Stimulated activated CD4-positive, alpha-beta T cell treated with anti-CD3 and anti-CD28 coated beads, Interleukin-4, amount 100 ng/mL, for 4 hours (primary cell): ENCODE results near the gene SCFD2.
"Not testable (repeated sequence)": the region's sequence is repeated elsewhere in the genome, so short reads cannot be mapped to it uniquely, and the experiment has no call there.

Experiments used
- DNase-seq, 2 experiments: peaks; one replicate each; pipeline ENCODE4 v3.0.0-alpha.2; 2020

The SCFD2 gene

DNA sequence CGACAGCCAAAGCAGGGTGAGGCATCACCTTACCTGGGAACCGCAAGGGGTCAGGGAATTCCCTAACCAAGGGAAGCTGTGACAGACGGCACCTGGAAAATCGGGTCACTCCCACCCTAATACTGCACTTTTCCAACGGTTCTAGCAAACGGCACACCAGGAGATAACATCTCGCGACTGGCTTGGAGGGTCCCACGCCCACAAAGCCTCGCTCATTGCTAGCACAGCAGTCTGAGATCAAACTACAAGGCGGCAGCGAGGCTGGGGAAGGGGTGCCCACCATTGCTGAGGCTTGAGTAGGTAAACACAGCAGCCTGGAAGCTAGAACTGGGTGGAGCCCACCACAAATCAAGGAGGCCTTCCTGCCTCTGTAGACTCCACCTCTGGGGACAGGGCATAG is 25.7 kb downstream of the SCFD2 start:
- not testable (repeated sequence) for DNase-seq

DNA sequence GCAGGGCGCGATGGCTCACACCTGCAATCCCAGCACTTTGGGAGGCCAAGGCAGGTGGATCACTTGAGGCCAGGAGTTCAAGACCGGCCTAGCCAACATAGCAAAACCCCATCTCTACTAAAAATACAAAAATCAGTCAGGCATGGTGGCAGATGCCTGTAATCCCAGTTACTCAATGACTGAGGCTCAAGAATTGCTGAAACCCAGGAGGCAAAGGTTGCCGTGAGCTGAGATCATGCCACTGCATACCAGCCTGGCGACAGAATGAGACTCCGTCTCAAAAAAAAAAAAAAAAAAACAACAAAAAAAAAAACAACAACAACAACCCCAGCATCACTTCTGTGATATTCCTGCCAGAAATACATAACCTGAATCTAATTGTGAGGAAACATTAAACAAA is 30.9 kb downstream of the SCFD2 start:
- DNase-seq = not testable (repeated sequence)

- DNase-seq = no peak
Observed at GRCh38 chr4:53326535-53326934, 39.3 kb downstream of the SCFD2 start.

DNA sequence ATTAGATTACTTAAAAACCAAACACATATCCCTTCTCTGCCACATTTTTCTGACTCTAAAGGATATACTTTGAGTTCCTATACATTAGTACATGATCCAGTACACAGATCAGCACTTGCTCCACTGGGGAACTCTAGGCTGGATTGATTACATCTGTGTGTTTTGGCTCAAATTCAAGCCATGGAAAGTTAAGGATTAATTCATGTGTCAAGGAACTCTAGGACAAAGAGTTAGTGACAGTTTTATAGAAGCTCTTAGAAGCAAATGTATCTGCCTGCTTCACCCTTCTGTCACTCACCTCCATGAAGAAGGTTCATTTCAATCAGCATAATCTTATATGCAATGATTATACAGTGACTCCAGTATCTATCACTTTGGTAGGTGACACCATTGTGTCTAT is 43.2 kb downstream of the SCFD2 start:
- DNase-seq = no peak

DNA sequence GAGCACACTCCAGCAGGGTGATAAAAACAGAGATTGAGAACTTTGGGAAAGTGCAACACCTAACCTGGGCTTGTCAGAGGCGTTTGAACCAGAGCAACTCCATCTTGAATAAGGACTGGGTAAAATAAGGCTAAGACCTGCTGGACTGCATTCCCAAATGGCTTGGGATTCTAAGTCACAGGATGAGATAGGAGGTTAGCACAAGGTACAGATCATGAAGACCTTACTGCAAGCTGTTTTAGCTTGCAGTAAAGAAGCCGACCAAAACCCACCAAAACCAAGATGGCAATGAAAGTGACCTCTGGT is 43.9 kb downstream of the SCFD2 start:
- DNase-seq = no peak

DNA sequence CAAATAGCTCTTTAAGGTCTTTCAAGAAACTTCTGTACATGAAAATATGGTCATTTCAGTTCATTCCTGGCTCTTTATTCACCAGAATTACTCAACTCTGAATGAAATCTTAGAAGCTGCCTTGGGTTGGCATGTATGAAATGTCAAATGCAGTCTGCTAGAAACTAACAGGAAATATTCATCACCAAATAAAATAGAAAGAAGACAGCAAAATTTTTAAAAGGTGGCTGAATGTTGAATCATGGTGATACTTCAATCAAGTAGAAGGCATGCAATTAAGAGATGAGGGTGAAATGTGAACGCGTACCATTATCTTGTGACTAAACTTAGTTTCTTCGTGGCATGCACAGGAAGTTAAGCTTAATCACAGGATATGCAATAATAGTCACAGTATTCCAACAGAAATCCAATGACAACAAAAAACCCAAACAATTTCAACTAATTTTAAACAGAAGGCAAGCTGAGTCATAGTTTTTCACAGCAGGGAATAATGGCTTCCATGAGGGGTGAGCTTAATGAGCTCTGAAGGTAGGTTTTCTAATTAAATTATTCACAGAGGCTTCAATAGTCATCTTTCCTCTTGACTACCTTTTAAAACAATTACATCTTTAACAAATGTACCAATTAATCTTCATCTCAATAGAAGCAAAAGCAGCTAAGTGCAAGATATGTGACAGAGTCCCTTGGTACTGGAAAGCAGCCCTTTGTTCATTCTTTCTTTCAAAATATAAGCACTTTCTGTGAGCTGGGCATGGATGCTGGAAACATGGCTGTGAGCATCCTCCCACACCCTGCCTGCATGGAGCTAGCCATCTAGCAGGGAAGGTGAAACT is 44.5 kb downstream of the SCFD2 start:
- no peak for DNase-seq

DNA sequence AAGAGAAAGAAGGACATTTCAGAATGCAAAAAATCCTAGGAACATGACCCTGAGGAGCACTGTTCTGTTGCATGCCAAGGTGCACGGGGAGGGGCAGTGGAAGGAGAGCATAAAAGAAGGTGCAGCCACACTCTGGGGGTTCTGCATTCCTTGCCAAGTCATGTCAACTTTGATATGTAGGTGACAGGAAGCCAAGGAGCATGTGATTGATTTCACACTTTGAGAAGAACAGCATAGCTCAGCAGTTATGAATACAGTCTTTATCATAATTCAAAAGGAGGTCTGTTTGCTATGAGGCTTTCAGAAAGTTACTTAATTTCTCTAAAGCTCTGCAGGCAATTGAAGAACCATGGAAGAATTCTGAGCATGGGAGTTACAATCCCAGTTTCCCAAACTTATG is 50.6 kb downstream of the SCFD2 start:
- no peak for DNase-seq

GRCh38 chr4:53314252-53314651 is 51.6 kb downstream of the SCFD2 start:
- no peak for DNase-seq

DNA sequence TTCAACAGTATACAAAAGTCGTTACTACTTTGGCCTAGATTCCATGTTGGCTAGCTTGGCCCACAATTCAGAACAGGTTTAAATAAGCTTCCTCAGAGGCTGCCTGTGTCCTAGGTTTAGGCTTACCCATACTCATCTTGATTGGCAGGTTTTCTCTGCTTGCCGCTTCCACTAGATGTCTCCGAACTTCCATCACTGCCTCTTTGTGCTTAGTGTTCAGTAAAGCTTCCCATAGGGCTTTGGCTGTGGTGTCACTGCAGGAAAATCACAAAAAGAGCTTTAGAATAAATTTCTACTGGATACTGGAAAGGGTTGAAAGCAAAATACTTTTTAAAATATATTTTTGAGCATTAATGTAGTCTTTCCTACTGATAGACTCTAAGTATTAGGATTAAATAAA is 52.4 kb downstream of the SCFD2 start:
- no peak for DNase-seq

DNA sequence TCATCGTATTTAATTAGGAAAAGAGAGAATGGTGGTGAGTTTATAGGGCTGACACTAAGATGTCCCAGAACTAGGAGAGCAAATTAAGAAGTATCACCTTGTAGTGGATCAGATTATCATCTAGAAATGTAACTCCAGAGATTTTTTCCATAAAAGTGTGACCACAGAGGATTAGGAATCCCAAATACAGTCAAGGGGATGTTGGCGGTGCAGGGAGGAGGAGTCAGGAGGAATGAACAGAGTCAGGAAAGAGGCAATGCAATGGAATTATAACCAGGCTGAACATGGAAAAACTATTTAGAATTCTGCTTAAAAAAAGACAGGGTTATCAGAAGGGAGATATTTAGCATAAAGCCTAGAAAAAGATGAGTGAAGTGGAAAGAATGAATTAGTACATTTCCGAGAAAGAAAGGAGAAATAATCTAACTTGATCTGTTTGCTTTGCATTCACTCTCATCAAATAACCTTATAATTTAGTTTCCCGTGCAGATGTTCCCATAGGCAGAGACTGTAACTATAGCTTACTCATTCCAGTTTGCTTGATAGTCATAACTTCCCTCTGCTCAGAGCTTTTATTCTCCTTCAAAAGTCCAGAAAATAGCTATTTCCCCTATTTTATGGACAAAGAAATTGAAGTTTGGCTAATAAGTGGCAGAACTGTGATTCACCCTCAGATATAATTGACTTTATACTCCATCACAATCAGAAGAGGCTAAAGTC is 56.4 kb downstream of the SCFD2 start:
- no peak for DNase-seq

DNA sequence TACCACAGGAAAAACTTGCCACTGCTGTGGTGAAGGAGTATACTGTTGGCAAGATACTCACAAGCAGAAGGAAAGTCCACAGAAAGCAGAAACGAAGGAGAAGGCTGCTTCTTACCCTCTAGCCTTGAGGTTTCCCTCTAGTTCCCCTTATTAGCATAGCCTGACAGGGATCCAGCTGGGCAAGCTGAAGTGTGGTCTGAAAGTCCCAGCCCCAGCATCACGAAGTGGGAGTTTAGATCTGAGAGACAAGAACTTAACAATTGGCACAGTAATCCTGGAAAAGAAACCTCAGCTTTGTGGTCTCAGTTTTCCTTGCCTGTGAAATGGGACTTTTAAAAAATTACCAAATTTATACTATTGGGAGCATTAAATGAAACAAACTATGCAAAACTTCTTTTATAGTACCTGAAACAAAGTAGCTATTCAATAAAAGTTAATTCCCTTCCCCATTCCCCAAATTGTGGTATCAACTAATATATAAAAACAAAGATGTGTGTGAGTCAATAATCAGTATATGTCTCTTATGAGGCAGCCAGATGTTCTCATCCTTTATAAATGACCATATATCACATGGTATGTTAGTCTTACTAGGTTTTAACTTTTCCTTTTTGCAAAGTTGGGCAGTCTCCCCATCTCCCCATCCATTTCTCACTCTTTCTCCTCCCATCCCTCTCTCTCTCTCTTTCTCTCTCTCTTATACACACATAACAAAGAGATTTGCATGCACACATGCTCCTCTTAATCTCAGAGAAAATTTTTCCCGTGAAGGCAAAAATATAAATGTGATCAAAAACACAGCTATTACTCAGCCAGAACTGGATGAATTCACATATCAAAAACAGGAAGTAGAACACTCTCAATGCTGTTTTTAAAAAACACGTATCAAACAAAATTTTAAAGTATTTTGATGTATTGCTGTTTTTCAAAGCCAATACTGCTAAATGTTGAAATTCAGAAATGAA is 57.8 kb downstream of the SCFD2 start:
- DNase-seq = no peak

- no peak for DNase-seq
Observed at GRCh38 chr4:53307210-53307609, 58.7 kb downstream of the SCFD2 start.

GRCh38 chr4:53306729-53307128 is 59.1 kb downstream of the SCFD2 start:
- DNase-seq = no peak

DNA sequence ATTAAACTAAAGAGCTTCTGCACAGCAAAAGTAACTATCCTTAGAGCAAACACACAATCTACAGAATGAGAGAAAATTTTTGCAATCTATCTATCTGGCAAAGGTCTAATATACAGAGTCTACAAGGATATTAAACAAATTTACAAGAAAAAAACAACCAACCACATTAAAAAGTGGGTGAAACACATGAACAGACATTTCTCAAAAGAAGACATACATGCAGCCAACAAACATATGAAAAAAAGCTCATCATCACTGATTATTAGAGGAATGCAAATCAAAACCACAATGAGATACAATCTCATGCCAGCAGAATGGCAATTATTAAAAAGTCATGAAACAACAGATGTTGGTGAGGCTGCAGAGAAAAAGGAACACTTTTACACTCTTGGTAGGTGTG is 73.7 kb downstream of the SCFD2 start:
- not testable (repeated sequence) for DNase-seq

- no peak for DNase-seq
Observed at GRCh38 chr4:53281438-53281837, 84.4 kb downstream of the SCFD2 start.

DNA sequence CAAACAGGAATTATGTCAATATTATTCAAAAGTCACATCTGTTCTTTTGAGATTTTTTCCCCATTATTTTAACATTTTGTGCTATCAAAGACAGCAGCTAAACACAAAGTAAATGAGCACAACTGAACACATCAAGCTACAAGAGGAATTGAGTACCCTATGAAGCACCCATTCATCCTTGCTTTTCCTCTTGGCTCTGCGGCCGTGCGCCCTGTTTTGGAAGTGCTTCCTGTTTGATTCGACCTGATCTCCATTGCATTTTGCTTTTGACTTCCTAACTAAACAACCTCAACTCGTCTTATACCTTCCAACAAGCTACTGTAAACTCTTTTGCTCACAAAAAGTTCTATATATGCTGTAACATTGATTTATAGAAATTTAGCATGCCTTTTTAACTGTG is 85.0 kb downstream of the SCFD2 start:
- DNase-seq = no peak

- no peak for DNase-seq
Observed at GRCh38 chr4:53274609-53275268, 91.1 kb downstream of the SCFD2 start.

DNA sequence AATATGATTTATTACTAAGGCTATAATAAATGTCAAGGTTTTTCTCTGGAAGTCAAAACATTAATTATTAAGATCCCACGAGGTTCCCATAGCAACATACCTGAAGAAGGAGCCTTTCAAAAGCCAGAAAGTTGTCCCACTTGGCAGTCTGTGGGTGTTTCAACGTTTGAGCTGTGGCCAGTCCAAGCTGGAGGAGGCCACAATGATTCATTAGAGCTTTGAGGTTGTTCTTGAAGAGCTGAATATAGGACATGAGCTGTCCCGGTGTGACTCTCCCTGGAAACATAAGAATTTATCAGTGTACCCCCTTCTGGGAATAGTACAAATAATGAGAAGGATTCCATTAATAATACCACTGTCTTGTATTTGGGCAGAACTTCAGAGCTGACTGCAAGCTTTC is 92.1 kb downstream of the SCFD2 start:
- DNase-seq = no peak

GRCh38 chr4:53267026-53267425 is 98.8 kb downstream of the SCFD2 start:
- no peak for DNase-seq

- not testable (repeated sequence) for DNase-seq
Observed at GRCh38 chr4:53255986-53256385, 109.9 kb downstream of the SCFD2 start.

DNA sequence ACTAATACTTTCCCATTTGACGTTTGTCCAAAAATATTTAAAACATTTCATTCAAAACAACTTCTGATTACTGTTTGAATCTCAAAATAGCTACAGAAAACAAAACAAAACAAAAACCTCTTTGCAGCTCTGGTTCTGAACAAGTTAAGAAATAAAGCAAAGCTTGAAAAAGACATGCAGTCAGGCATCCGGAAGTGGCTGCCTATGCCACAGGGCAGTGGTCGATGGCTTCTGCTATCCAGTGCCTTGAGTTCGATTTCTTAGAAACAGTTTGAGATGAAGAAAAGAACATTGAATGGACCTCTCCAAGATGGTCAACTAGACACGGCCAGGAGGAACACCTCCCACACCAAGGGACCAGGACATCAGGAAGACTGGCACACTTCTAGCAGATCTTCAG is 125.3 kb downstream of the SCFD2 start:
- DNase-seq = no peak

GRCh38 chr4:53238352-53238751 is 127.5 kb downstream of the SCFD2 start:
- DNase-seq = not testable (repeated sequence)

DNA sequence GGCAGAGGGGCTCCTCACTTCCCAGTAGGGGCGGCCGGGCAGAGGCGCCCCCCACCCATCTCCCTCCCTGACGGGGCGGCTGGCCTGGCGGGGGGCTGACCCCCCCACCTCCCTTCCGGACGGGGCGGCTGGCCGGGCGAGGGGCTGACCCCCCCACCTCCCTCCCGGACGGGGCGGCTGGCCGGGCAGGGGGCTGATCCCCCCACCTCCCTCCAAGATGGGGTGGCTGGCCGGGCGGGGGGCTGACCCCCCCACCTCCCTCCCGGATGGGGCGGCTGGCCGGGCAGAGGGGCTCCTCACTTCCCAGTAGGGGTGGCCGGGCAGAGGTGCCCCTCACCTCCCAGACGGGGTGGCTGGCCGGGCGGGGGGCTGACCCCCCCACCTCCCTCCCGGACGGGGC is 128.1 kb downstream of the SCFD2 start:
- DNase-seq = not testable (repeated sequence)
